D721Med (cell line): ENCODE data around the gene NSD1.

Experiments used
- DNase-seq: peaks from one replicate; pipeline ENCODE4 v3.0.0; 2011; ENCODE audit warnings: low spot score; ENCODE audit not compliant: insufficient read length
- FAIRE-seq: peaks from 2 replicates; lab custom pipeline; 2011; peaks lifted over from hg19 to GRCh38; lab: Jason Lieb, UNC
- CTCF ChIP-seq: IDR thresholded peaks from 2 replicates; pipeline ENCODE4 v1.5.1; 2012; ENCODE audit warnings: mild to moderate bottlenecking, control low read depth; ENCODE audit not compliant: insufficient read depth; ENCODE audit errors: missing control alignments

NSD1 gene

GRCh38 chr5:177109810-177110209 lies 23.8 kb upstream of the NSD1 start:
- DNase-seq (no peak), FAIRE-seq (no peak)
- no peak for TF ChIP-seq CTCF

- DNase-seq (peak; percentile 65), FAIRE-seq (no peak)
- TF ChIP-seq CTCF, result peak; percentile 91
Observed at GRCh38 chr5:177111720-177112394, 21.7 kb upstream of the NSD1 start.

- TF ChIP-seq CTCF, result no peak
Observed at GRCh38 chr5:177112589-177113220, 20.9 kb upstream of the NSD1 start.

GRCh38 chr5:177113566-177114424 lies 19.8 kb upstream of the NSD1 start:
- FAIRE-seq (no peak), DNase-seq (peak; percentile 82)
- TF ChIP-seq CTCF, result peak; percentile 100

More at GRCh38 chr5:177112589-177113220, 20.9 kb upstream of the NSD1 start:
- FAIRE-seq (no peak), DNase-seq (no peak)

GRCh38 chr5:177116631-177117373 lies 16.8 kb upstream of the NSD1 start:
- no peak for DNase-seq
- no peak for FAIRE-seq
- TF ChIP-seq CTCF, result no peak

- DNase-seq (no peak), FAIRE-seq (no peak)
- no peak for TF ChIP-seq CTCF
Observed at GRCh38 chr5:177117441-177118045, 16.0 kb upstream of the NSD1 start.
